Central memory CD4-positive, alpha-beta T cell (primary cell): ENCODE data around the gene RASGEF1C.
"Not testable (repeated sequence)": the region's sequence is repeated elsewhere in the genome, so short reads cannot be mapped to it uniquely, and the experiment has no call there.

Source experiments
- DNase-seq: peaks from one replicate; pipeline ENCODE4 v3.0.0; 2022

Gene RASGEF1C

DNA sequence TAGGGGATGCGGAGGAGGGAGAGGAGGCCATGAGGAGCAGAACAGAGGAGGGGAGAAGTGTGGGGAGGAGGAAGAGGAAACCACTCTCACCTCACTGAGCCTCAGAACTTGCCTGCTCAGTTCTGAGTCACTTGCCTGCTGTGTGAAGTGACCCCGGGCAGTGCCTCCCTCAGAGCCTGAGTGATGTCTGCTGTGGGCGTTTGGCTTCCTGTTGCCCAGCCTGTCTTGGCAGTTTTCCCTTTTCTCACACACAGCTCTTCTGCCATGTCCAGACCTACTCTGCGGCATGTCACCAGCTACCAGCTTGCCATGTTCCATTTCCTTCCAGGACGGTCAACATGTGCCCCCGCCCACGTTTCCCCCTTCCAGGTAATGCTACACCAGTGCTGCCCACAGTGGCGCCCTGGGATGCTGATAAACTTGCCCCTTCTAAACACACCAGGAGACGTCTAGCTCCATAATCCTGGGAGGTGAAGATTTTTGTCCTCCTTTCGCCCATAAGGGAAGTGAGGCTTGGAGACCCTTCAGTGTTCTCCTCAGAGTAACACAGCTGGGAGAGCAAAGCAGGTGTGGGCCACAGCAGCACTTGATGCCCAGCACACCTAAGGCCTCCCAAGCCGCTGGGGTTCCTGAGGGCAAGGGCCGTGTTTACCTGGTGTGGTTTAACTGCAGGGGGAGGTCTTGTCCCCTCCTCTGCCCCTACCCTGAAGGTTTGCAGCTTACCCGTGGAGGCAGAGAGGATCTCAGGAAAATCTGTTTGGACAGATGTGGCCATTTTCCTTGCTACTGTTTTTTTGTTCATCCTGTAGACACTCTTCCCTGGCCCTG is 73.7 kb downstream of the RASGEF1C start:
- DNase-seq, result no peak

DNA sequence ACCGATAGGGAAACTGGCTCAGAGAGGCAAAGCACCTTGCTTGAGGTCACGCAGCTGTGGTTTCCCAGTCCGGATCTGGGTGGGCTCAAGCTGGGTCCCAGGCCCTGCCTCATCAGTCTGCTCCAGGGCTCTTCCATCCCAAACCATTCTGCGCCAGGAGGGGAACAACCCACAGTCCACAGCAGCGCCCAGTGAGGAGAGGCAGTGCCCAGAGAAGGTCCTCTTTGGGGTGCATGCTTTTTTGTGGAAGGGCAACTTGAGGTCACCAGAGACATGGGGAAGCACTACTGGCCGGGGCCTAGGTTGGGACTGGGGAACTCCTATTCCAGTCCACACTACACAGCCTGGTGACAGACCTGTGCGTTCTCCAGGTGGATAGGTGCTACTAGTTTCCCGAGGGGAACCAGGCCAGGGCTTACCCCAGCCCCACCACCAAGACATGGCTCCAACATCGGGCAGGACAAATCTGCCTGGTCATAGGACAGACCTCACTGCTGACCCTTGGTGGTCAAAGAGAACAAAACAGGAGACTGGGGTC is 75.0 kb downstream of the RASGEF1C start:
- DNase-seq, result no peak

DNA sequence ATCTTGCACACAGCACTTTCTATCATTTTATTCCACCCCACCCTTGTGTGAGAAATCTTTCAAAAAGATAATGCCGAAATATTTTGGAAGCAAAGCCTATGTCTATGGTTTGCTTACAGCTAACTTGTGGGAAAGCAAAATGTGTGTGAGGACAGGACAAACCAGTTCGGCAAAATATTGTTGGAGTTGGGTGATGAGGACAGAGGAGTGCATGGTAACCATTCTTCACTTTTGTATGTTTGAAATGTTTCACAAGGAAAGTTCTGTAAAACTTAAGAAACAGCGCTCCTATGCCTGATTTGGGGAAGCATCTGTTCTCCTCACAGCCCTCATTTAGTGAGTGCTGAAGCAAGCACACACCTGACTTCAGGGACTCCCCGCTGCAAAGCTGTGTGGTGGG is 75.5 kb downstream of the RASGEF1C start:
- DNase-seq, result no peak

DNA sequence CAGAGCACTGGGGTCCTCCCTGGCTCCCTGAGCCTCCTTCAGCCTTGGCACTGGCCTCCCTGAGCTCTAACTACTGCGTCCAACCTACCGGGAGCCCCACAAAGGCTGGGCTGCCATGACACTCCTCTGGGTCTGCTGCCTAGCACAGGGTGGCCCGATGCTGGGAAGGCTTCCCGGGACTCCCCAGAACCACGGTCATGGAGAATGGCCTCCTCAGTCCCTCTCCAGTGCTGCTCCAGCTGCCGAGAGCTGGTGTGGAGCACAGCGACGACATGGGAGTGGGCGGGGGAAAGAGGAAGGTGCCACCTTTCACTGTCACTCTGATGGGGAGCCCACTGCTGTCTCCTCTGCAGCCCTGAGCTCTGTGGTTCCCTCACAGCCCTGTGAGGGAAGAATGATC is 76.0 kb downstream of the RASGEF1C start:
- DNase-seq, result no peak

DNA sequence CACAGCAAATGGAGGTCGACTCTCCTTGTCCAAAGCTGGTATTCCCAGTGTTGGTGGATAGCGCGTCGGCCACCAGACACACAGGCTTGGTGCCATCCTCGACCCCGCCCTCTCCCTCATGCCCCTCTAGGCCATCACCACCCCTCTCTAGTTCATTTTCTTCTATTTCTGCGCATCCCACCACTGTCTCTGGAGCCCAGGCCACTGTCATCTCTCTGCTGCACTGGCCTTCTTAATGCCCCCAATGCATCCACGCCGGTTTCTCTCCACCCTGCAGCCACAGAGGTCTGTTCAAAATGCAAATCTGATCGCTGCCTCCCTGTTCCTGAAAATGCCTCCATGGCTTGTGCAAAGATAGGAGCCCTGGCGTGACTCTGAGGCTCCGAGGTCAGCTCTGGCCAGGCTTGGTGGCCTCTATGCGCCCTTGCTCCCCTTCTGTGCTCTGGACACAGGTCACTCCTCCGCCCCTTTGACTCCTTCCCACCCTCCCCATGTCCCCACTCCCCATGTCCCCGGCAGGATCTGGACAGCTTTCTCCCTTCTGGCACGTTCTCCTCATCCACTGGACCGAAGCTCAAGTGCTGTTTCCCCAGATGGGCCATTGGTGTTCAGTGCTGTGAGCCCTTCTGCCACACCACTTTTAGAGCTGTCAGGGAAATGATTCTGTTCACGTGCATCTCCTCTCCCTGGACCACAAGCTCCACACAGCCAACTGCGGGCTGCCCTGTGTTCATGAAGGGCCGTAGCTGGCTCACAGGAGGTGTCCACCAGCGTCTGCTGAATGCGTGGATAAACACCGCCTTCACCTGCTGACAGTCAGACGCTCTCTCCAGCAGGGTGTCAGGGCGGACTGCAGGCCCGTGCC is 77.9 kb downstream of the RASGEF1C start:
- DNase-seq, result no peak

DNA sequence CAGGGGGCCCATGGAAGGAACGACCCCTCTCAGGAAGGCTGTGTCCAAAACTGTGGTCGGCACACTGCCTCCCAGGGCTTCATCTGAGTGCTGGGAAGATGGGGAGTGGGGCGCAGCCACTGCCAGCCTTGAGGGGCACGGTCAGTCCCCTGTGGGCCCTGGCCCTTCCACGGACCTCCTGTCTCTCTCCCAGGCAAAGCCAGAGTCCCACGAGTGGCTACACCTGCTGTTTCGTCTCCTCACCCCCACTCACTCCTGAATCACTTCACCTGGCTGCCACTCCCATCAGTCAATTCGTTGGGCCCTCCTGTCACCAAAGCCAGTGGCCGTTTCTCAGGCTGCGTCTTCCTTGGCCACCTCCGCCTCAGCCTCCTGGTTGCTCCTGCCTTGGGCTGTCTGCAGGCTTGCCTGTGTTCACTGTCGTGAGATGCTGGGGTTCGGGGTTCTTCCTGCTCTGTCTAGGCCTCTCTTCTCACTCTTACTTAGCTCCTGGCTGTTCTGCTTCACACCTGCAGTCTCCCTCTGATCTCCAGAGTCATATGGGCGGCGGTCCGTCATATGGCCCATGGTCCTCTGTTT is 78.6 kb downstream of the RASGEF1C start:
- no peak for DNase-seq

DNA sequence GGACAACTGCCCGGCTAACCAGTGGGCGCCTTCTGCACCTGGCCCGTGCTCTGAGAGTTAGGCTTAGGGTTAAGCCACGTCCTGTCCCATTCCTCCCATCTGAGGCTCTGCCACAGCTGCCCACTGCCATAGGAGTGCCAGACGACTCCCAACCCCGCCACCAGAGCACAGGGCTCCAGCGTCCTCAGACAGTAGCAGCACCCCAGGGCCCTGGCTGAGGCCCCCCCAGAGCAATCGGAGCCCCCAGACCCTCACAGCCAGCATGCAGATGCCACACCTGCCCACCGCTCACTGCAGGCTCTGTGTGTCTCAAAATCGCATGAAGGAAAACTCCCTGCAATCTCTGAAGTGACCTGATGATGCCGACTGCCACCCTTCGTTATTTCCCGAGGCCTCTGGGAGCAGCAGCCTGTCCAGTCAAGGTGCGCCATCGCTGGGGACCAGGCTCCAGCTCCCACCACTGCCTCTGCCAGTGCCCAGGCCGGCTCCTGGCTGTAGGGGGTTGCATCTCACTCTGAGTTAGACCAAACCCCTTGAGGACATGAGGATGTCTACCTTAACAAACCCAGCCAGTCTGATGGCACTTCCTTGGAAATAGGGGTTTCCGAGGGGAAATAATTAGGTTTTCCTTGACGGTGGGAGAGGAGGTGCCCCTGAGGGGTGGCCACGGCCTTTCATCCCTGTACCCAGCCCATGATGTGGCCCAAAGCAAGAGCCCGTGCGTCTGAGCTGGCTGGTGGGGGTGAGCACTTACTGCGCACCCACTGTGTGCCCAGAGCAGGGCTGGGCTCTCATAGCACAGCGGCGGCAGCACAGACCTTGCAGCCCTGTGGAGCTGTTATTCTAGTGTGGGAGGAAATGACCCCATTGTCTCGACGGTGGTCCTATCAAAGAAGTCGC is 79.5 kb downstream of the RASGEF1C start:
- DNase-seq, result no peak

DNA sequence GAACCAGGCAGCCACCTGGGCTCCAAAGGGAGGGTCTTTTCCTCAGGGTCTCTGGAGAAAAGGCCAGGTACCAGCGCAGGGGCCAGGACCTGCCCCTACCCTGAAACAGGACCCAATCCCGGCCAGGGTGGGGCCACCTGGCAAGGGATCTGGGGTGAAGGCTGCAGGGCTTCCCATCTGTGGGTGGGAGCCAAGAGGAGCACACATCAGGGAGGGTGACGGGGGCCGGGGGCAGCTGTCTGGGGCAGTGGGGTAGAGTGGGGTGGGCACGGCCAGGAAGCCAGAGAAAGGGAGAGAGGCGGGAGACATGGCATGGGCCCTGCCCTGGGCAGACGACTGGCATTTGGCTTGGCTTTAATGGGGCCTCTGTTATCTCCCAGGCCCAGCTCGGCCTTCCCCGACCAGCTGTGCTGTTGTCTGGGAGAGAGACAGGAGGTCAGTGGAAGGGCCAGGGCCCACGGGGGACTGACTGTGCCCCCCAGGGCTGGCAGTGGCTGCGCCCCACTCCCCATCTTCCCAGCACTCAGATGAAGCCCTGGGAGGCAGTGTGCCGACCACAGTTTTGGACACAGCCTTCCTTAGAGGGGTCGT is 80.2 kb downstream of the RASGEF1C start:
- no peak for DNase-seq

DNA sequence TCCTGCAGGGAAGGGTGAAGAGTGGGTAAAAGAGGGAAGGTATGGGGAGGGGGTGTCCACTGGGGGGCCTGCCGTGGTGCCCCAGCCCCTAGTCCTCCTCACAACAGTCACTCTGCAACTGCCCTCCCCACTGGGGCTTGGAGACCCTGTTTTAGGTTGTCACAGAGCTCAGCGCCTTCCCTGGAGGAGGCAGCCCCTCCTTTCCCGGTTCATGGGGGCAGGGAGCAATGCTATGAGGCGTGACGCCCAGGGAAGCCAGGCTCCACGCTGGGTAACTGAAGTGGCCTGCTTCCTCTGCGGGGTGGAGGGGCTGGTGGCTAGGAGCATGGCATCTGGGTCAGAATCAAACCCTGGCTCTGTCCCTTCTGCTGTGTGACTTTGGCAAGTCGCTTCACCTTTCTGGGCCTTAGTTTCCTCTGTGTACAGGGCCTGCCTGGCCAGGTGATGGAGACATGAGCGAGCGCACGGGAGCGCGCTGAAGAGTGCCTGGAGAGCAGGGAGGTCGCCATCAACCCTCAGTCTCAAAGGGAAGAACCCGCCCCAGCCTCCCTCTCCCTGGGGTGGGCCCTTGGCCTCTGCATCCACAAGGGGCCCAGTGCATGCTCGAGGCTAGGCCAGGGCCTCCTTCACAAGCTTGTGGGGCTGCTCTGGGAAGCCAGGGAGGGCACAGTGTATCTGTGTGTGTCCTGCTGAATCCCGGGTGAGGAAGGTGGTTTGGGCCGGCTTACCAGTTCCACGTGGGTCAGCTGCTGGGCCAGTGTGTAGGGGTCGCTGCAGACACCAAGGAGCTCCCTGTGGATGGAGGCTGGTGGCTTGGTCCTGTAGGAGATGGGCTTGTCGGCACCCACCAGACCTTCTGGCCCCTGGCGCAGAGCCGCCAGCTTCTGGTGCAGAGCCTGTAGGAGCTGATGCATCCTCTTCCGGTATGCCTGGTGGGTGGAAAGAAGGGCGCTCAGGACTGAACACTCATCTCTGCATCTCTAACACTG is 81.0 kb downstream of the RASGEF1C start:
- DNase-seq, result no peak

DNA sequence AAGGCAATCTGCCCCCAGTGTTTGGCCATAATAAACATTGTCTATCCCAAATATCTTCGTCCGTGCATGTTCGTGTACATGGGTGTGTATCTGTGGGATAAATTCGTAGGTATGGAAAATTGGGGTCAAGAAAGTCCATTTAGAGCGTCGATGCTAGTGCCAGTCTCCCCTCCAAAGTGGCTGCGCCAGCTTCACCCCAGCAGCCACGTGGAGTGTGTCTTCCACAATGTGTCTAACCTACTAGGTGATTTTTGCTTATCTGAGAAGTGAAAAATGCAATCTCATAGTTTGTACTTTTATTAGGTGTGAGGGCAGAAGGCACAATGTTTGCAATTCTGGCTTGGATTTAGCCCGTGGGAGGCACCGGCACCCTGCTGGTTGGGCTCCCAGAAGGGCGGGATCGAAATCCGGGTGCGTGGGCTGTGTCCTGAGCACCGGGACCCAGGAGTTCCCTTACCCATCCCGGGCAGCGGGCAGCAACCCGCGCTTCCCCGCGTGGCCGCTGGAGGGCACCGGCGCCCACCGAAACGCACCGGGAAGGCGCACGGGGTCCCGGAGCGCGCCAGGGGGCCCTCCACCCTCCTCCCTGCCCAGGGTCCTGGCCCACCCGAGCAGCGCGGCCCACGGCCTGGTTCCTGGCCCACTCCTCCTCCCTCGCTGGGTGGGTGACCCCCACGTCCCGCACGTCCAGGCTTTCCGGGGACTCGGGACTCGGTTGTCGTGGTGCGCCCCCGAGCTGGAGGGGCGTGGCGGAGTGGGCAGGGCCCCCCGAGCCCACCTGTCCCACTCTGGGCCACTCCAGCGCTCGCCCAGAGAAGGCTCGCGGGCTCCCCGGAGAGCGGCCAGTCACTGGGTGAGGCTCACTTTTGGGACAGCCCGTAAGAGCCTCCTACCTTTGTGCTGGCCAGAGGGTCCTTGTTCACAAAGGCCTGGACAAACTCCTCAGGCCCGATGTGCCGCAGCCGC is 82.0 kb downstream of the RASGEF1C start:
- peak; percentile 9 for DNase-seq

DNA sequence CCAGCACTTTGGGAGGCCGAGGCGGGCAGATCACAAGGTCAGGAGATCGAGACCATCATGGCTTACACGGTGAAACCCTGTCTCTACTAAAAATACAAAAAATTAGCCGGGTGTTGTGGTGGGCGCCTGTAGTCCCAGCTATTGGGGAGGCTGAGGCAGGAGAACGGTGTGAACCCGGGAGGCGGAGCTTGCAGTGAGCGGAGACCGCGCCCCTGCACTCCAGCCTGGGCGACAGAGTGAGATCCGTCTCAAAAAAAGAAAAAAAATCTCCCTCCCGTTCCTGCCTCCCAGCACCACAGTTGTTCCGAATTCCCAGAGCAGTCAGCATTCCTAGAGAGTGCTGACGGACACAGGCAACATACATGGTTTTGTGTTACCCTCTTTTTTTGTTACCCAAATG is 82.9 kb downstream of the RASGEF1C start:
- DNase-seq, result not testable (repeated sequence)

DNA sequence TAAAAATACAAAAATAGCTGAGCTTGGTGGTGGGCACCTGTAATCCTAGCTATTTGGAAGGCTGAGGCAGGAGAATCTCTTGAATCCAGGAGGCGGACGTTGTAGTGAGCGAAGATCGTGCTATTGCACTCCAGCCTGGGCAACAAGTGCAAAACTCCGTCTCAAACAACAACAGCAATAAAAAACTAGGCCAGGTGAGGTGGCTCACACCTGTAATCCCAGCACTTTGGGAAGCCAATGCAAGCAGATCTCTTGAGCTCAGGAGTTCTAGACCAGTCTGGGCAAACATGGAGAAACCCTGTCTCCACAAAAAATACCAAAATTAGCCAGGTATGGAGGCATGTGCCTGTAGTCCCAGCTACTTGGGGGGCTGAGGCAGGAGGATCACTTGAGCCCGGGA is 84.3 kb downstream of the RASGEF1C start:
- not testable (repeated sequence) for DNase-seq

DNA sequence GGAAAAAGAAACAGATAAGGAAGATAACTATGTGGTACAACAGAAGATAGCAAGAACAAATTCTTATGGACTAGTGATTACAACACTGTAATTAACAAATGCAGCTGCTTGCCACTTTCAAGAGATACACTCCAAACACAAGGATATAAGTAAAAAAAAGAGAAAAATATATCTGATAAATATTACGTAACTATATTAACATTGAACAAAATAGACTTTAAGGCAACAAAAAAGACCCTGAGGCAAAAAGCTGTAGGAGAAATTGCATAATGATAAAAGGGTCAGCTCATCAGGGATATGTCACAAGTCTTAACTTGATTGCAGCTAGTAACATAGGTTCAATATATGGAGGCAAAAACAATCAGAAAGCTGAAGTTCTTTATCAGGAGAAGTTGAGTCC is 86.1 kb downstream of the RASGEF1C start:
- DNase-seq, result no peak

DNA sequence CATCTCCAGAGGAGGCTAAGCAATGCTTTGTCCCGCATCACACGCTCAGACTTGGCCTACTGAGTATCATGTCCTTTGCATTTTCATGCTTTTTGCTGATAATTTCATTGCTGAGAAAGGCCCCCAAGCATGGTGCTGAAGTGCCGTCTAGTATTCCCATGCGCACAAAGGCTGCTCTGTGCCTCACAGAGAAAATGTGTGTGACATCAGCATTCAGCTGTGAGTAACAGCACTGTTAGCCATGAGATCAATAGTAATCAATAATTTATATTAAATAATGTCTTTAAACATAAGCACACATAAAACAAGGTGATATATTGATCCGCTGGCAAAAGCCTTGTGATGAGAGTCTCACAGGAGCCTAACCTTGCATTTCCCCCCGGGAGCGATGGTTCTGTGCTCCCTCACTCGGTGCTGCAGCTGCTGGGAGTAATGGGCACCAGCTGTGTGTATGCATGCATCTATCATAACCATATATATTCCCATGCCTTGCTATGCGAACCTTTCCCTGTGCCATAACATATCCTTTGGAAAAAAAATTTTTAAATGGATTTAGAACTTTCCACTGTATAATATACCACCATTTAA is 87.1 kb downstream of the RASGEF1C start:
- no peak for DNase-seq

DNA sequence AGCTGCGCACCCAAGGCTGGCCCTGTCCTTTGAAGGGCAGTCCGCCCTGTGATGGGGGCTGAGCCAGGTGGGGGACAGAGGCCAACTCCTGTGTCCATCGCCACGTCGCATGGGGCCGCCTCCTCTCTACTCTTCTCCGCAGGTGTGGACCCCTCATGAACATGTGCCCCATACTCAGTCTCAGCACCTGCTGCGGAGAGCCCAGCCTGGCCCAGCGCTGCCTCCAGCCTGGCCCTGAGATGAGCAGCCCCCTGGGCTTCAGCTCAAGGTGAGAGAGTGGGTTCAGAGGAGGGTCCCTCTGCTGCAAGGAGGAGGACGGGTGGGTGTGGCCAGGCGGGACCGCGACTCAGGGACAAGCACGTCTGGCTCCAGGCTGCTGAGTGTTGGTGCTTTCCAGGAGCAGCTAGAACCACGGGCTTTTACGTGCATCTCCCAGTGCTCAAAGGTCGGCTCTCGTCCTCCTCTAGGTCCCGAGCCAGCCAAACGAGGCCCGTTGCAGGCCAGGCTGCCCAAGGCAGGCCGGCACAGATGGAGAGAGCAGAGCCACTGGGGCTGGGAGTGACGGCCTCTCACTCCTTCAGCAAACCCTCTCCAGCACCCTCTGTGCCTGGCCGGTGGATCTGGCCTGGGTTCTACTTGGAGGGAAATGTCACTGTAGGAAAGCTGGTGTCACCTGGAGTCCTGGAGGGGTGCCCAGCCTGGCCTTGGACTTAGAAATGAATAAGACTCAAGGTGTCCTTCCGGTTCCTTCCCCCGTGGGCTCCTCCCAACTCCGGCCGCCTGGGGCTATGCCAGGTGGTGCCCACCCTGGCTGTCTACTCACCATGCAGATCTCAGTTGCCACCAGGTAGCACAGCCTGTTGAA is 88.5 kb downstream of the RASGEF1C start:
- no peak for DNase-seq

DNA sequence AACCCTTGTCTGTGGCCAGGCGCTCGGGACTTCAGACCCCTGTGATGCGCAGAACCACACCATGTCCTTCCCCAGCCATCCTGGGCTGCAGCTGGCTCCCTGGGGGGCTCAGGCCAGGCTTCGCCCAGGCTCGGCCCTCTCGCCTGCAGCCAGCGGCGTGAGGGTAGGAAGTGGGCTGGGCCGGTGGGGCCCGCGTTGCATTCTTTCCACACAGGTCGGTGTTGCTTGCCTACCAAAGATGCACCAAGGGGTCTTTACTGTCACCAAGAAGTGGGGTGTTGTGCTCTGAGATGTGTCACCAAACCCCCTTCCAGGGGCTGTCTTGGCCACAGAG is 89.1 kb downstream of the RASGEF1C start:
- no peak for DNase-seq

DNA sequence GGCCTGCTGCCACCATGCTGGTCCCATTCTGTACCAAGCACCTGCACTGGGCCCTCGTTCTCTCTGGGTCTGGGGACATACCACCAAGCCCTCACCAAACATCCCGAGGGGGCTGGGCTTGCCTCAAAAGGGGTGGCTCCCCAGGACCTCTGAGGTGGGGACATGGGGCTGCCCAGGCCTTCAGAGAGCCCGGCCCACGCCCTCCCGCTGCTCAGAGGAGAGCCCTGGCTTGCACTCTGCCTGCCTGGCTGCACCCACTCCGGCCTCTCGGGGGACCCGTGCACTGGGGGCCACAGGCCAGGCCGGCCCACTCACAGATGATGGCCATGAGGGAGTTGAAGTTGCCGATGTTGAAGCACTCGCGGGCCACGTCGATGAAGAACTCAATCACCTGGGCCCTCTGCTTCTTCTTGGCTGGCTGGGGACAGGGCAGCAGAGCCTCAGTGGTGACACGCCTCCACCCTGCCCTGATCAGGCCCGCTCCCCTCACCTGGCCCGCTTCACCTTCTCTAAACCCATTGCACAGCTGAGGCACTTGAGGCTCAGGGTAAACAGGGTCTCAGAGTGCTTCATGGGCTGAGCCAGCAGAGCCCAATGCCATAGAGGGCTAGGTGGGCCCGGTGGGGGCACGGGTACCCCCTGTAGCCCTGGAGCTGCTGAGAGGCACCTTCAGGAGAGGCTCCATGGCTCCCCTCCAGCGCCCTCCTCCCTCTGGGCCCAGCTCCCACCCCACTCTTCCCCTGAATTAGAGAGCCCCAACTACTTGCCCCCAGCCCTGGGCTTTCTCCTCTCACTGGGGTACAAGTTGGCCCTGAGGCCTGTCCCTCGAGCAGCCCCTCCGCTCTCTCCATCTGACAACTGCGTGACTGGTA is 89.7 kb downstream of the RASGEF1C start:
- DNase-seq, result no peak
